ENCODE results near the gene S1PR3.

- TF ChIP-seq EZH2phosphoT487 (IDR thresholded peaks at IDR 0.05; ENCODE audit: insufficient read depth, low read depth): no peak
- TF ChIP-seq EZH2 (IDR thresholded peaks at IDR 0.05; ENCODE audit: insufficient read depth, poor library complexity, severe bottlenecking): no peak
These were observed 3.4 kb downstream of the S1PR3 start for GRCh38 chr9:88994469-88995199.
